Measurements from ENCODE around the gene FOXS1.

The FOXS1 gene

DNA sequence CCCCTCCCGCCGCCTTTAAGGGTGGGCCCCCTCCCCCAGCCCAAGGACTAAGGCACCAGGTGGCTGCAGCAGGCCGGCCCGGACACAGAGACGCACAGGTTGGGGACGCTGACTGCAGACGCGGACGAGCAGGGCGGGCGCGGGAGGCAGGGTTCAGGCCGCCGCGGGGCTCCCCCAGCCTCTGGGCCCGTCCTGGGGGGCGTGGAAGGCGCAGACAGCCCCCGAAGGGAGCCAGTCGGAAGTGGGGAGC, 15.7 kb upstream of the FOXS1 start:
- DNase-seq (ENCODE audit: low spot score): peak; percentile 23

DNA sequence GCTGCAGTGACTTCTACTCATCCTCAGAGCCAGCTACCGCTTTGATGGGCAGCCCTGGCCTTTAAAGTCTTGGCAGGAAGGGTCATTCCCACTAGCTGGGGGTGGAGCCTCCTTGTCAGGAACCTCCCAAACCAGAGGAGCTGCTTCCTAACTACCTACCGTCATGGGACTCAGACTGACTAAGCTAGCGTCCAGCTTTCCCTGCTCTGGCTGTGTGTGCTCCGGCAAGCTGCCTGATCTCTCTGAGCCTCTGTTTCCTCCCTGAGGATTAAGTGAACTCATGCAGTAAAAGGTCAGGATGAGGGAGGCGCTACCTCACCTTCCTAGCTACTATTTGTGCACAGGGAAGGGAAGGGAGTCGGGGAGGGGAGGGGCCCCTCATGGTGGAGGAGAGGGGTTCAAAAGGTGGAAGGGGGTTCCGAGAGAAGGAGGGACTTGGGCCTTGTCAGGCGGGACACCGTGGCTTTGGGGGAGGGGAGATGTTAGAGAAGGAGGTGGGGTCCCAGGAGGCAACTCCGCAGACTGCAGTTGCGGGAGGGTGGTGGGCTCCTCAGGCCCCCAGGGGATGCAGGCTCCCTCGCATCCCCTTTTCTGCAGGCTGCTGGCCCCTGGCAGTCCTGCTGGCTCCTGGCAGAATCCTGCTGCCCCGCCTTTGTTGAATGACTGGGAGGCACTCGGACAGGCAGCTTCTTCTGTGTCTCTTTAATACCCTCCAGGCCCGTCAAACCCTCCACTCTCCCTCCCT, 15.2 kb upstream of the FOXS1 start:
- DNase-seq (ENCODE audit: low spot score): no peak

DNA sequence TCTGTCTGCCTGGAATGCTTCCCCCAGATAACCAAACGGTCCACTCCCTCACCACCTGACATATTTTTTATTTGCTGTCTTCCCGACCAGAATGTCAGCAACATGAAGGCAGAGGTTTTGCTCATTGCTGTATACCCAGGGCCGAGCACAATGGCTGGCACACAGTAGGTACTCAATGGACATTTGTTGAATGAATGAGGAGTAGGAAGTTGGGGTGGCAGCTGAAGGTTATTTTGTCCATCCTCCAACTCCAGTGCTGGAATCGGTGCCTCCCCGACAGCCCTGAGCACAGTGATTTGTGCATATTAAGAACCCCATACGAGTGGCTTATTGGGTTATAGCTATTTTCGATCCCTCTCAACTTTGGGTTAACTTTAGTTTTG, 14.6 kb upstream of the FOXS1 start:
- DNase-seq (ENCODE audit: low spot score): no peak

DNA sequence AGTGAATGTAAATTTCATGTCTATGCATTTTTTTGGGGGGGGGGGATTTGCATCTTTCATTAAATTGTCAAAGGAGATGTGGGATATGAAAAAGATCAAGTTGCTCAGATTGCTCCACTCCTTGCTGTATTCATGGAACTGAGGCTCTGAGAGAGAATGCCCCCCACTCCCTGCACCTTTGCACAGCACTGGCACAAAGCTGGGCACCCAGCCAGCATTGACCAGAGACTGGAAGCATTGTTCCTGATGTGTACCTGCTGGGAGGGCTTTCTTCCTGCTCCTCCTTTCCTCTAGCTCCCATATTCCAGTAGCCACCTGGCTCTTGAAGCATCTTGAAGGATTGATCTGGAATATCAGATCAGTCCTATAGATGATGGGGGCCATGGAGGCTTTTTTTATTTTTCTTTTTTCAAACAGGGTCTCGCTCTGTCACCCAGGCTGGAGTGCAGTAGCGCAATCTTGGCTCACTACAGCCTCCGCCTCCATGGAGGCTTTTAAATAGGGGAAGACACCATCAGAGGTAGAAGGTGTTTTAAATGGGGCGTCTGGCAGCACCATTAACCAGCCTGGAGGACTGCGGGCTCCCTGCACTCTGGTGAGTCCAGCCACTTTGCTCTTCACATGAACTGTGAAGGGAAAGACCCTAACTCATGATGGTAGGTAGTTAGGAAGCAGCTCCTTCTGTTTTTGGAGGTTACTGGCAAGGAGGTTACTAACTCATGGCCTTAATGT, 14.0 kb upstream of the FOXS1 start:
- no peak for DNase-seq (ENCODE audit: low spot score)

DNA sequence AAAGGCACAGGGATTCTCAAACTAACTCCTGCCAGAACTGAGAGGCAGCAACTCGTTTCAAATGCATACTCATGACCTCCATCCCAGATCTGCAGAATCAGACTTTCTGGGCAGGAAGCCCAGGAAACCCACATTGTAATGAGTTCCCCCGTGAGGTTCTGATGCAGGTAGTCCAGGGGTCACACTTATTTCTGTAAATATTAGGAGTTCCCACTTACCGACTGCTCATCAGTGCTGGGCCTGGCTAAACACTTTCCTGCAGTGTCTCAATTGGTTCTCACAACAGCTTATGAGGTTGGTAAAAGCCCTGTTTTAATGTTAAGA, 13.3 kb upstream of the FOXS1 start:
- no peak for DNase-seq (ENCODE audit: low spot score)

DNA sequence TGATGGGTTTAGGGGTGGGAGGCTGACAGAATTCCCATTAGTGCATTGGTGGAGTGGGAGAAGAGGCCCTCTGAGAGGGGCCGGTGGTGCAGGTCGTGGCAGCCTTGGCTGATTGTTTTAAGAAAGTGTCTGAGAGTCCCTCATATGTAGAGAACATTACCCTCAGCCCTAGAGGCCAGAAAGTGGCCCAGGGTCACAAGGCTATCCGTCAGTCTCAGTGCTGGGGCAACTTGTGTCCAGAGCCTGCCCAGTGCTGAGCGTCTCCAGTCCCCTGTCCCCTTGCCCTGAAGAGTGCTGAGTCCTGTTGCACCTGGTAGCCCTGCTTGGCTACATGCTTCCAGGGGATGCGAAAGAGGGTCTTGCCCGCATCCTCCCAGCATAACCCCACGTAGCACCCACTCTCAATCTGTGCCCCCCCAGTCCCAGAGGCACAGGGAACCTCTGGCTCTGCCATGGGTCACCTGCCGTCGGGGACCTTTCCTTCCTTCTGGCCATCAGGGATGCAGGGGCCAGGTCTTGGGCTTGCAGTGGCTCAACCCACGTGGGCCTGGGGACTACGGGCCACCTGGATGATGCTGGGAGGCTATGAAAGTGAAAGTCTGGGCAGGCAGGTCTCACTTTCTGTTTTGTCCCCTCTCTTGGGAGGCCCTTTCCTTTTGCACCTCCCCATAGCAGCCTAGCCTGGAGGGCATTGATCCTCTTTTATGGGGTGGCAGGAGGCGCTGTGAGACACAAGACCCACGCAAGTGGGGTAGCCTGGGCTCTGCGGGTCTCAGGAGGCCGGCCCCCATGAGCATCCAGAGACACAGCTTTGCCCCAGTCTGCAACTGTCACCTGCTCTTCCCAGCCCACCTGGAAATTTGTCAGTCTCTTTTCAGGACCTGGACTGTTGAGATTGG, 12.7 kb upstream of the FOXS1 start:
- DNase-seq (ENCODE audit: low spot score): peak; percentile 67

DNA sequence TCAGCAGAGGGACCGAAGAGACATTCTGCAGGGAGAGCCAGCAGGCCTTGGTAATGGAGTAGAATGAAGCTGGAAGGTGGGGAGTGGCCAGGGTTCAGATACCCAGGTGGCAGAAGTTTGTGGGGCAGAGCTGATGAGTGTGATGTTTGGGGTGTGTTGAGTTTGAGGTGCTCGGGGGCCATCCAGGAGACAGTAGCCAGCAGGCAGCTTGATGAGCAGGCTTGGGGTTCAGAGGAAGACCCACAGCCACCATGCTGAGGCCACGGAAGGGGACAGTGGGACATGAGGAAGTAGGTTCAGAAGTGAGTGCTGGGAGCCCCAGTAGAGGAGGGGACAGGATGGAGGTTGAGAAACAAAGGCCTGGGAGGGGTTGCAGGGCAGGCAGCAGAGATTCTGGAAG, 11.1 kb upstream of the FOXS1 start:
- no peak for DNase-seq (ENCODE audit: low spot score)

DNA sequence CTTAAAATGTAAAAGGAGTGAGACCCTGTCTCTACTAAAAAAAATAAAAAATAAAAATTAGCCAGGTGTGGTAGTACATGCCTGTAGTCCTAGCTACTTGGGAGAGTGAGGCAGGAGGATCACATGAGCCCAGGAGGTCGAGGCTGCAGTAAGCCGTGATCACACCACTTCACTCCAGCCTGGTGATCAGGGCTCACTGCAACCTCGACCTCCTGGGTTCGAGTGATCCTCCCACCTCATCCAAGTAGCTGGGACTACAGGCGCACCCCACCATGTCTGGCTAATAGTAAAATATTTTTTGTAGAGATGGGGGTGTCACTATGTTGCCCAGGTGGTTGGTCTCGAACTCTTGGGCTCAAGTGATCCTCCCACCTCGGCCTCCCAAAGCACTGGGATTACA, 8.1 kb upstream of the FOXS1 start:
- no peak for DNase-seq (ENCODE audit: low spot score)

DNA sequence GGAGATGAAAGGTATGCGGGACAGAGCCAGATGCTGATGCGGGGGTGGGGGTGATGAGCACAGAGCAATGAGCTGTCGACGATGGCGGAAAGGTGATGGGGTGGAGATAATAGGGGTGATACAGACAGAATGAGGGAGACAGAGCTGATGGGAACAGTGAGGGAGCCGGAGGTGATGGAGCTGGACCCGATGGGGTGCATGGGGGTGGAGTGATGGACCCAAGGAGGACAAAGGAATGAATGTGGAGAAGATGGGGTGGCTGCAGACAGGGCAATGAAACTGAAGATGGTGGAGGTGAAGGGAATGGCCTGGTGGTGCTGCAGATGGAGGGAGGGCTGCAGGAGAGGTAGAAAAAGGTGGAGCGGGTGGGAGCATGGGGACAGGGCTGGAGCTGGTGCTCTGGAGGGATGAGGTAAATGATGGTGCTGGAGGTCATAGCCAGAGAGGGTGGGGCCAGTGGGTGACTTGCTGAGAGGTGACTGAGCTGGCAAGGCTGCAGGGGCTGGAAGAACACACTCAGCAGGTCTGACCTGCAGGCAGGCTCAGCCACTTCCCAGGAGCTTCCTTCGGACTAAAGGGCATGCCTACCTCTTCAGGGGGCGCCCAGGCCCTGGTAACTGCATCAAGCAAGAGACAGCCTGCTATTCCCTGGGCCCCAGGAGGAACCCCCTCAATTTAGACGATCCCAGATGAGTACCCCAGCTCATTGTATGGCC, 6.0 kb upstream of the FOXS1 start:
- no peak for DNase-seq (ENCODE audit: low spot score)

DNA sequence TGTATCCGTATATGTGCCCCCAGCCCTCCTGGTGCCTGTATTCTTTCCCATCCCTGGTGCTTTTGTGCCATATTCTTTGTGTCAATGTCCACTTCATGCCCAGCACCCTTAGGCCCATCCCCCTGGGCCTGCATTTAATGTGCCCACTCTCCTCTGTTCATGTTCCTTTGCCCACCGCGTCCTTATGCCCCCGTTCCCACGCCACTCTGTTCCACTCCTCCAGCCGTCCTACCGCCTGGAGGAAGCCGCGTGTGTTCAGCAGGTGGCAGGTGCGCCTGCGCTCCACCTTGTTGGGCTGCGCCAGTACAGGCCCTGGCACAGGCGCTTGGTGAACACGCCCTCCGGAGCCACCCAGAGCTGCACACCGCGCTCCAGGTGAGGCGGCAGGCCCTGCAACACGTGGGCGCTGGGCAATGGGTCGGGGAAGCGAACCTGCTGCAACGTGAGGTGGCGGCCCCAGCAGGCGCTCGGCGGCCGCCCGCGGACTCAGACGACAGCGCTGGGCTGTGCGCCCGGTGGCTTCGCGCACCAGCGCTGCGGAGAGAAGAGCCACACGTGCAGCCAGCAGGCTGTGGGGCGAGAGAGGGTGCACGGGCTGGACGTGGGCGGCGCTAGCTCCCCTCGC, 4.0 kb upstream of the FOXS1 start:
- DNase-seq (ENCODE audit: low spot score): no peak

DNA sequence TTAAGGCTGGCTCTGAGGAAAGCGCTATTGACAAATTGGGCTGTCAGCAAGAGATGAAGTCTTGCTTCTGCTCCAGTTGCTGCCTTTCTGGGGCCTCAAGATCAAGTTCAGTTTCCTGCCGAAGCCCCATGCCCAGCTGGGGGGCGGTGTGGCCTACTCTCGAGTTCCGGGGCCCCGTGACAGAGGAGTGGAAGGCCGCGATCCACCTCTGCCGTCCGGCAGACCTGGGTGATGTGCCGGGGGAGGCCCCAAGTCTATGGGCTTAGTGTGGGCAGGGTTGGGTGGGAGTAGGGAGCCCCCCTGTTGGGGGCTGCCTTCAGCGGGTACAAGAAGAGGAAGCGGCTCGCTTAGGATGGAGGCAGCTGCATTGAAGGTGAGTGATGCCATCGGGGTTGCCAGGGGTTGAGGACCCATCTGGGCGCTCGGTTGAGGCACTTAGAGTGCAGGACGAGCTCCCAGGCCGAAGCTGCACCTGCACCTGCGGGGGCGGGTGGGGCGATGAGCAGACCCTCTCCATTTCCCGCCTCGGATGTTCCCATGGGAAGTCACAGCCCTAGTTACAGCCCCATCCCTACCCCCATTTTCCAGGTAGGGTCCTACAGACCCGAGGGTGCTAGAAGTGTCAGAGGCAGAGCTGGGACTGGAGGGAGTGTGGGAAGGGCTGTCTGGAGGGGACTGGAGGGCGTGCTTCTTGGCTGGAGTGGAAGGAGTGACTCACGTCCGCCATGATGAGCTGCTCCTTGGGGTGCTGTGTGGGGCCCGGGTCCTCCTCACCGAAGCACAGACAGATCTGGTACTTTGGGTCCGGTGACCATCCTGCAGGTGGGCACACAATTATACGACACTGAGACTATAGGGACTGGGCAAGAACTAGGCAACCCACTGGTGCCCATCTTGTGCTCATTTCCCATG, 2.9 kb upstream of the FOXS1 start:
- DNase-seq (ENCODE audit: low spot score): no peak

DNA sequence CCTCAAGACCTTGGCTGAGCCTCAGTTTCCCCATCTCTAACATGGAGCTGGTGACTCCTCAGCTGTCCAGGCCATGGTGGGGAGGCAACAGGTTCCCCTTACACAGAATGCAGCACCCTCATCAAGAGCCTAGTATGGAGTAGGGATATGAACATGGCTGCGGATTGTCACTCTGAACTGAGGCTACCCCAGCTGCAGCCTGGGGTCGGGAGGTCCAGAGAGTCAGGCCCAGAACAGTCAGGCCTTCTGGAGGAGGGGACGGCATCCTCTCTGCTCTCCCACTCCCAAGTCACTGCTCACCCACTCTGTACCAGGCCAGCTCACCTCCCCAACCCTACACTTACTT, 1.4 kb upstream of the FOXS1 start:
- DNase-seq (ENCODE audit: low spot score): no peak

DNA sequence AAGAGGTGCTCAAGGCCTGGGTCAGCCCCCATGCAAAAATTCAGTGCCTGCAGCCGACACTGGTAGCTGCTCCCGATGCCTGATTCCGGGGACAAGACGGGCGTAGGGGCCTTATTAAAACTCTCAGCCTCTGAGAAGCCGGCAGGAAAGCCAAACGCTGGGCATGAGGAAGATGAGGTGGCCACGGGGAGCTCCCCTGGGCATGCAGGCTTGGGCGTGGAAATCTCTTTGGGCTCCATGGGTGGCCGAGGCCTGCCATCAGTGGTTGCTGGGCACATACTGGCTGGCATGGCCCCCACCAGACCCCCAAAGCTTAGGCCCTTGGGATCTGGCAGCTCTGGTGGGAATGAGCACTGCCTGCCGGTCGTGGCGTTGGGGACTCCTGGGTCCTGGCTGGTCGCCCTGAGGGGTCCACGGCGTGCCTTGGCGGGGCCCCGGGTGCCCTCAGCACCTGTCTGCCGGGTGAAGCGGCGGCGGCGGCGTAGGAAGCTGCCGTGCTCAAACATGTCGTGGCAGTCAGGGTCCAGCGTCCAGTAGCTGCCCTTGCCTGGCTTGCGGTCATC, 586 bp downstream of the FOXS1 start:
- no peak for DNase-seq (ENCODE audit: low spot score)

DNA sequence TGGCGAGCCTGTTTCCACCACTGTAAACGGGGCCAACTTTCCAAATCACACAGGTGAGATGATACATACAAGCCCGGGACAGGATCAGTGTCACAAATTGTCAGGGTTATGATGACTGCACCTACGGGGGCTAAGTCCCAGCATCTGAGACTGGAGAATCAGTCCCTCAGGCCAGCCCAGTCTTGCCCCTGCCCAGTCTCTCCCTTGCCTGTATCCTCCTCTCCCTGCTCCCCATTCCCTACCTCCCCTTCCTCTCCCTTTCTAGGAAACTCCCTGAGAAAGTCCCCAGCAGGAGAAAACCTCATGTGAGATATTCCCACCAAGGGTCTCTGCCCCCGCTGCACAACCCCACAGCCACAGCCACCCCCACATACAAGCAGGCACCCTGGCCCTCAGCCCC, 1.5 kb downstream of the FOXS1 start:
- no peak for DNase-seq (ENCODE audit: low spot score)

DNA sequence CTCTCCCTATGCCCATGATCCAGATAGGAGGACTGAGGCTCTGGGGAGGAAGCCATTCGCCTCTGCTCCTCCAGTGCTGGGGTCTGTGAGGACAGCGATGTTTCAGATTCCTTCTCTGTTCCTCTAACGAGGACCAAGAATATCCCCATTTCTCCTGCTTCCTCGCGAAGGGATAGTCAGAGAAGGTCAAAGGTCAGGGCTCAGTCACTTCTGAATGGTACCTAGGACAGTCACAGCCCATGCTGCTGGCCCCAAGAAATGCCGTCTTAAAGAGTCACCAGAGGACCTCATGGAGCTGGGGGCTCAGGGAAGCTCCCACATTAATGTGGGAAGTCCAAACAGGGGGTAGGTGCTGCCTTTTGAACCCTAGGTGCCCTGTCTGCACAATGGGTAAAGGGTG, 2.1 kb downstream of the FOXS1 start:
- no peak for DNase-seq (ENCODE audit: low spot score)

DNA sequence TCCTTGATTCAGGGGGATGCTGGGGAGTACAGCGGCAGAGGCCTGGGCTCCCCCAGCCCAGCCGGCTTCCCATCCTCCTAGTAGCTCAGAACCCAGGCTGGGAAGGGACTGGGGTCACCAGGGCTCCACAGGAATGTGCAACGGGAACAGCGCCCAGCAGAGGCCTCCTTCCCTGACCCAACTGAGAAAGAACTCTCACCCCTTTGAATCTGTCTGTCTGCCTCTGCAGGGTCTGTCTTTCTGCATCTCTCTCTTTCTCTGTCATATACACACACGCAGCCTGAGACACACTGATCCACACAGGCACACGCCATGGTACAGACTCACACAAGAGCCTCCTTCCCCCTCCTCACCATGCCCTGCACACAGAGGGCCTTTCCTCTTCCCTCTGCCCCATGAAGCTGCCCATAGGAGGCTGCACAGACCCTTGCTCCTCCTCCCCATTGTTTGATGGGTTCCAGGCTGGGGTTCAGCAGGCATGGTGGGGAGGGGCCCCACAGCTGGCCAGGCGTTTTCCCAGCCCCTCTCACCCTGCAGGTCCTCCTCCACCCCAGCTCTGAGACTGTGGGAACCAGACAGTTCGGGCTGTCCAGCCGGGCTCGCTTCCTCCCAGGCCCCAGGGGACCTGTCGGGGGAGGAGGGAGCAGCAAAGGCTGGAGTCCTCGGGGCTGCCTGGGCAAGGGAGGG, 2.8 kb downstream of the FOXS1 start:
- DNase-seq (ENCODE audit: low spot score): no peak

DNA sequence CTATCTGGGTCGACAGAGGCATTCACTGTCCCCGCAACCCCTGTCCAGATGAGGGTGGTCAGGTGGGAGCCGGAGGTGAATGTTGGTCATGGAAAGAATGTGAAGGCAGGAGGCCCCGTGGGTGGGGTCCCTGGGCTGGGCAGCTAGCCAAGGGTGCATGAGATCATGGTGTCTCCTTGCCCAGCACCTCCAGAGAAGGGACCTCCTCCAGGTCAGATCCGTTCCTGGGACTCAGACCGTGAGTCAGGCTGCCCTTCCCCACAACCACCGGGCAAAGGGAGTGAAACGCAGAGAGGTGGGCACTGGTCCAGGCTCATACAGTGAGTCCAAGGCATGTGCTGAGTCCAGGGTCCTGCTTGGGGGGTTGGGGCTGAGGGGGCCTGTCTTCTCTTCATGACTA, 3.5 kb downstream of the FOXS1 start:
- DNase-seq (ENCODE audit: low spot score): no peak

DNA sequence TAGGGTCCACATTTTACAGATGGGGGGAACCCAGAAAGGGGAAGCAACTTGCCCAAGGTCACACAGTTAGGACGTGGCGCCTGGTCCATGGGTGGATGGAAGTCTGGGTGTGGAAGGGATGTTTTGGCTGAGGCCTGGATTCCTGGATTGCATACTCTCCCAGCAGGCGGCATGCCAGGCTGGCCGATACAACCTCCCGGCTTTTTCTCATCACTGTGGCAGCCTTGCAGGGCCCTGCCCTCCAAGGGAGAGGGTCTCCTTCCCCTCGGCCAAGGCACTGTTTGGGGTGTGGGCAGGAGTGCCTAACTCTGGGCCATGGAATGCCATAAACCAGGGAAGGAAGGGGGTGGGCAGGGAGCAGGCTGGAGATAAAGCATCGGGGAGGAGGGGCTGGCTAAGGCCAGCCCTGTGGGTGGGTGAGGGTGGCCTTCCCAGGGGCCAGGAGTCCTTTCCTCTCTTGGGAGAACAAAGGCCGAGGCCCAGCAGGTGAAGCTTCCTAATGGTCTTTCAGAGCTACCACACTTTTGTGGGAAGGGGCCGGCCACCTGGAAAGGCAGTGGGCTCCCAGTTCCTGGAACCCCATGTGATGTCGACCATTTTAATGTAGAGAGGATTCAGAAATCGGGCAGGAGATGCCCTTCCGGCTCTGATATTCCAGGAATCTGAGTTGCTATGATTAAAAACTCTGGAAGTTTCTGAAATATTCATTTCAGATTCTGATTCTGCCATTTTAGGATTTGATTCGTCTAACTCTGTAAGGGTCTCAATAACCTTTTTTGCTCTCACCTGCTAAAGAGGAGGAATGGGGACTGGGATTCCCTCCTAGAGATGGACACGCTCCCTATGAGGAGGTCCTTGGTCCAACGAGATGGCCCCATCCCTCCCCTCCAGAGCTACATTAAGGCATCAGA, 4.2 kb downstream of the FOXS1 start:
- DNase-seq (ENCODE audit: low spot score): no peak

DNA sequence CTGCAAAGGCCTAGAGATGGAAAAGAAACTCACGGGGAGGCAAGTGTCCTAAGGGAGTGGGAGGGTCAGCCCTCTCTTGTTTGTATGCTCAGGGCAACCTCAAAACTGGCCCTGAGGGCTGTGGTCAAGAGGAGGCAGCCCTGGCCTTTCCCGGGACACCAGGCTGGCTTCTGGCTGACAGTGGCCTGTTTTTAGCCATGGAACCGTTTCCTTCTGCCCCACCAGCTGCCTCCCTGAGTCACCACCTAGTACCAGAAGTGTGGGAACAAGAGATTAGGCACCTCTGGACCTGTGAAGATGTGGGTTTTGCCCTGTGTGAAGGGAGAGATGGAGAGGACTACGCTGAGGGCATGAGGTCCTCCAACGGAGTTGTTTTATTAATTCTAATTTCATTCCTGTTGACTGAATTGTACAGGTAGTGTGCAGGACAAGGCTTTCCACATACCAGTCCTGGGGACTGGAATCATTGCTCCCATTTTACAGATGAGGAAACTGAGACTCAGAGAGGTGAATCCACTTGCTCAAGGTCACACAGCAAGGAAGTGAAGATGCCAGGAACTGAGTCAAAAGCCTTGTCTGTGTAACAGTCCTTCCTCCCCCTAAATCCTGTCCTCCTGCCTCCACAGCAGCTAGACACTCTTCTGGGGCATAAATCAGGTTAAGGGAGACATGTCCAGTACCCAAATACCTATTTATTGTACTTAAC, 5.5 kb downstream of the FOXS1 start:
- DNase-seq (ENCODE audit: low spot score): no peak
